ENCODE measurements around the gene RRM1. TPM values are rescaled to one million over a fixed set of nuclear protein-coding genes. Genes with fewer than 3 reads are reported as not detected.

Gene RRM1
- total and polyA plus RNA-seq, 2 of the 13 experiments (the other 11 are each of a cell fraction or from before 2014, with no cell fraction given), result 17.3 to 108 TPM

- DNase-seq (ENCODE audit: low spot score) (no peak), ATAC-seq (no peak), FAIRE-seq (no peak)
- Histone ChIP-seq H3K27me3 (ENCODE audit: control insufficient read depth in 1 of 2, insufficient read depth in 2 of 2, low read length in 2 of 2) (no peaks in the 10 kb centered on the region), H3K27ac (ENCODE audit: extremely low read length, insufficient read depth, low read length) (no peak overlapping the region), H3K36me3 (replicated peaks in 1 of 2; ENCODE audit: control insufficient read depth in 1 of 2, insufficient read depth in 2 of 2, low read length in 2 of 2) (peaks cover 10 to 32% of the 10 kb centered on the region in 2 experiments), H3K9me3 (ENCODE audit: low read length) (no peaks in the 10 kb centered on the region), H3K4me3 (replicated peaks in 1 of 3; ENCODE audit: insufficient read depth in 1 of 3, low read depth in 2 of 3, low read length in 3 of 3) (no peak overlapping the region), H3K79me2 (ENCODE audit: insufficient read depth, low read length) (no peaks in the 10 kb centered on the region), H3K4me1 (ENCODE audit: insufficient read depth, low read length) (no peaks in the 10 kb centered on the region), H4K20me1 (ENCODE audit: insufficient read depth, low read length) (no peaks in the 10 kb centered on the region), H2AFZ (ENCODE audit: low read length) (no peak overlapping the region), H3K4me2 (ENCODE audit: low read depth, low read length) (no peak overlapping the region), H3K9ac (ENCODE audit: insufficient read depth, low read depth, low read length) (no peak overlapping the region)
- TF ChIP-seq ZNF550 (CRISPR knock-in tag; IDR thresholded peaks at IDR 0.05; ENCODE audit: borderline replicate concordance) (no peak), HMGA1 (CRISPR knock-in tag; conservative IDR thresholded peaks at IDR 0.05) (no peak), MED8 (CRISPR knock-in tag; IDR thresholded peaks at IDR 0.05; ENCODE audit: insufficient replicate concordance) (no peak), MAX (IDR thresholded peaks at IDR 0.05) (no peak), BORCS8-MEF2B (CRISPR knock-in tag; IDR thresholded peaks at IDR 0.05) (no peak), HHEX (CRISPR knock-in tag; IDR thresholded peaks at IDR 0.05) (no peak), ARHGAP35 (CRISPR knock-in tag; IDR thresholded peaks at IDR 0.05; ENCODE audit: borderline replicate concordance) (no peak), NR1H2 (CRISPR knock-in tag; IDR thresholded peaks at IDR 0.05; ENCODE audit: borderline replicate concordance, low read depth) (no peak), SAFB2 (CRISPR knock-in tag; IDR thresholded peaks at IDR 0.05; ENCODE audit: borderline replicate concordance, low read depth) (no peak), ZNF24 (IDR thresholded peaks at IDR 0.05) (no peak), MATR3 (CRISPR knock-in tag; IDR thresholded peaks at IDR 0.05) (no peak)
- in situ Hi-C loops (cut with HindIII; ENCODE audit: extremely low pct_ligation_motif_present, low pct_unique_long_range_greater_than_20kb) (no loop called here), intact Hi-C loops (cut with micrococcal nuclease; ENCODE audit: unreplicated experiment) (no loop called here)
- no TSS peak for BruUV-seq (replicated peaks)
- POLR2A ChIA-PET, result no interaction called here
- 100% methylated on average over 1 of the region's 1 CpG for WGBS (ENCODE audit: low lambda C conversion rate)
- CTCF ChIA-PET (ENCODE audit: low intra/inter-chr PET ratio, low total read pairs), result no interaction called here
Observed at GRCh38 chr11:4076774-4077173, 17.8 kb upstream of the RRM1 start.

Data from HepG2 (cell line).